Endodermal cell (in vitro differentiated cells): ENCODE results near the gene RNF41. TPM values are rescaled to one million over a fixed set of nuclear protein-coding genes. Genes with fewer than 3 reads are reported as not detected.

Source experiments
- DNase-seq: peaks from one replicate; pipeline ENCODE4 v3.0.0-alpha.2; 2017
- H3K27ac ChIP-seq: 2 replicates; pipeline ENCODE4 v1.5.1; 2013; ENCODE audit warnings: mild to moderate bottlenecking, low read depth, low read length, moderate library complexity
- H3K27me3 ChIP-seq: 2 replicates; pipeline ENCODE4 v1.6.1; 2013; ENCODE audit warnings: mild to moderate bottlenecking, low read length, moderate library complexity; ENCODE audit not compliant: insufficient read depth, control insufficient read depth, poor library complexity, severe bottlenecking
- H3K36me3 ChIP-seq: 2 replicates; pipeline ENCODE4 v1.7.0; 2013; ENCODE audit warnings: mild to moderate bottlenecking, low read length, moderate library complexity; ENCODE audit not compliant: control insufficient read depth, insufficient read depth
- H3K4me1 ChIP-seq: one replicate; pipeline ENCODE4 v1.7.0; 2013; ENCODE audit warnings: low read length; ENCODE audit not compliant: control insufficient read depth, insufficient read depth
- H3K4me3 ChIP-seq: 2 replicates; pipeline ENCODE4 v1.5.1; 2013; ENCODE audit warnings: mild to moderate bottlenecking, low read length, moderate library complexity
- H3K9ac ChIP-seq: 2 replicates; pipeline ENCODE4 v1.6.1; 2013; ENCODE audit warnings: mild to moderate bottlenecking, low read length, moderate library complexity; ENCODE audit not compliant: poor library complexity, severe bottlenecking; ENCODE audit errors: extremely low read depth
- H3K9me3 ChIP-seq: 2 replicates; pipeline ENCODE4 v1.6.1; 2013; ENCODE audit warnings: mild to moderate bottlenecking, low read length, moderate library complexity; ENCODE audit not compliant: control insufficient read depth
- H3K27ac Mint-ChIP-seq: 2 replicates; pipeline ENCODE4 v1.8.0; 2020; ENCODE audit warnings: mixed read lengths
- H3K27me3 Mint-ChIP-seq: 2 replicates; pipeline ENCODE4 v1.8.0; 2021; ENCODE audit warnings: mild to moderate bottlenecking, mixed read lengths; ENCODE audit not compliant: insufficient read depth
- H3K36me3 Mint-ChIP-seq: 2 replicates; pipeline ENCODE4 v1.8.0; 2020; ENCODE audit warnings: low read depth, mixed read lengths
- H3K4me1 Mint-ChIP-seq: 2 replicates; pipeline ENCODE4 v1.8.0; 2020; ENCODE audit warnings: mixed read lengths
- H3K4me3 Mint-ChIP-seq: 2 replicates; pipeline ENCODE4 v1.8.0; 2020; ENCODE audit warnings: mild to moderate bottlenecking, moderate library complexity, mixed read lengths
- H3K9me3 Mint-ChIP-seq: 2 replicates; pipeline ENCODE4 v1.8.0; 2020; ENCODE audit warnings: mild to moderate bottlenecking, mixed read lengths
- WGBS, 2 experiments: methylation state at CpG; one replicate each; pipeline versions ENCODE4 v1.1.5 to v1.1.7; 2013; ENCODE audit warnings: missing lambda C conversion rate in 2 of 2, mixed read lengths in 1 of 2; ENCODE audit not compliant: insufficient coverage in 1 of 2, insufficient read length in 1 of 2; 5-methylcytosine and 5-hydroxymethylcytosine counted together
- total RNA-seq, 2 donors: library from RNA; stranded (reverse); fragmentation: NEBNext Ultra II Directional in 1 of 2; extraction: Animal tissue kit (Norgen Biotek cat#: 25700) in 1 of 2; gene quantifications; 2 replicates in 1 of 2; 3 replicates in 1 of 2; pipeline ENCODE4 v1.2.1, GENCODE V29; 2021
- TF ChIP-seq, protein P1 (sequence below): fragments of 200-600 bp; sonication (generic); conservative IDR thresholded peaks from 2 replicates; pipeline ENCODE4 v1.5.0; 2021; ENCODE audit warnings: antibody characterized with exemption, mild to moderate bottlenecking

The RNF41 gene
- total RNA-seq, 2 donors from 2014 or later: 45.8 to 48.9 TPM

DNA sequence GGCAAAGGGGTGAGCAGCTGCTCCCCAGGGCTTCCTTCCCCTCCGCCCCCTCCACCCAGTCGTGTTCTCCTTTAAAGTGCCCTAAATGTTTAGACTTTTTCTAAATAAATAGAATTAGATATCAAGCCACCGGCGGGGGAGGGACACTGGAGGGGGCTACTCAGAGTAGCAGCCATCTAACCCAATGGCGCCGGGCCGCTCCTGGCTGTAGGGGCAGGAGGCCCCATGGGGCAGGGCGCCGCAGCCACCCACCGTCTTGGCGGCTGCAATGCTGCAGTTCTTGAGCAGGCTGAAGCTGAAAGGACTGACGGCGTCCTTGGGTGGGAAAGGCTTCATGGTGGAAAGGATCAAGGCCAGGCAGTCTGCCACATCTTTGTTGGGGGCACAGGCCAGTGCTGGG is 21.3 kb upstream of the RNF41 start:
- peaks cover 70% of the 10 kb centered on the region for H3K36me3 ChIP-seq
- H3K36me3 Mint-ChIP-seq: peaks cover 69% of the 10 kb centered on the region
- WGBS, 2 experiments: 96 to 97% methylated on average over 5 to 11 of the region's 13 CpGs

DNA sequence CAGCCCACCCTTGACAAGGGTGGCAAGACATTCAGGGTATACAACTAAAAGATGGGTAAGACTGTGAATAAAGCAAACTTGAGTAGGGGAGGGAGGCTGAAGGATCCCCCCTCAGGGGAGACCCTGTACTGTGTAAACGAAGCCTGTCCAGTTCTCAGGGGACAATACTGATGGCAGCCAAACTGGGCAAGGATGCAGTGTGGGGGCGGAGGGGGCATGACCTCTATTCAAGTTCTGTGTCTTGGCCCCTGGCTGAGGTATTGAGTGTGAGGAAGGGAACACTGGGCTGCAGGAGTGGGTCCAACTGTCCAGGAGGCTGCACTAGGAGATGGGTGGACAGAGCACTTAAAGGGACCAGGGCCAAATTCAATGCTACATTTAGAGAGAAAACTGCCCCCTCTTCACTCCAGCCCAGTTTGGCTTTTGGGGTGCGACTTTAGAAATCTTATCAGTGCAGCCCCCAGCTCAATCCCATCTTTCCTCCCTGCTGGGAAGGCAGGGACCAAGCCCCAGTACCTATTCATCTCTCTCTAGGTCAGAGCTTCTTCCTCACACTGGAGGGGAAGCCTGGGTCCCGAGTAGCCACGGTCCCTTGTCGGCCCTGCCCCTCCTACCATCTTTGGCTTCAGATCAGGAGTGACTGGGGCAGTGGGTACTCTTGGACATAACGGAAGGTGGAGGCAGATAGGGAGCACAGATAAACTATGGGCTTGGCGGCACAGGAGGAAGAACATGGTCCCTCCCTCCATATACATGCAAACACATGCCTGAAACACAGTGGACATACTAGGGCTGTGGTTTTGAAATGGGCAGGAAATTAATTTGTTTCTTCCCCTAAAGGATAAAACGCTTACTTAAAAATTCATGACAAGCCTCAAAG is 19.9 kb upstream of the RNF41 start:
- H3K27me3 Mint-ChIP-seq: no peaks in the 10 kb centered on the region
- H3K4me3 Mint-ChIP-seq: no peak overlapping the region
- Histone ChIP-seq H3K4me1 (no peaks in the 10 kb centered on the region), H3K36me3 (peaks cover 60% of the 10 kb centered on the region), H3K27me3 (no peaks in the 10 kb centered on the region), H3K27ac (no peak overlapping the region), H3K4me3 (no peak overlapping the region), H3K9ac (no peak overlapping the region), H3K9me3 (no peaks in the 10 kb centered on the region)
- H3K9me3 Mint-ChIP-seq: no peaks in the 10 kb centered on the region
- H3K36me3 Mint-ChIP-seq: peaks cover 62% of the 10 kb centered on the region
- no peak overlapping the region for H3K27ac Mint-ChIP-seq
- DNase-seq: no peak
- H3K4me1 Mint-ChIP-seq: no peaks in the 10 kb centered on the region
- 88 to 98% methylated on average over 5 to 9 of the region's 9 CpGs for WGBS, 2 experiments
- TF ChIP-seq, protein P1, sequence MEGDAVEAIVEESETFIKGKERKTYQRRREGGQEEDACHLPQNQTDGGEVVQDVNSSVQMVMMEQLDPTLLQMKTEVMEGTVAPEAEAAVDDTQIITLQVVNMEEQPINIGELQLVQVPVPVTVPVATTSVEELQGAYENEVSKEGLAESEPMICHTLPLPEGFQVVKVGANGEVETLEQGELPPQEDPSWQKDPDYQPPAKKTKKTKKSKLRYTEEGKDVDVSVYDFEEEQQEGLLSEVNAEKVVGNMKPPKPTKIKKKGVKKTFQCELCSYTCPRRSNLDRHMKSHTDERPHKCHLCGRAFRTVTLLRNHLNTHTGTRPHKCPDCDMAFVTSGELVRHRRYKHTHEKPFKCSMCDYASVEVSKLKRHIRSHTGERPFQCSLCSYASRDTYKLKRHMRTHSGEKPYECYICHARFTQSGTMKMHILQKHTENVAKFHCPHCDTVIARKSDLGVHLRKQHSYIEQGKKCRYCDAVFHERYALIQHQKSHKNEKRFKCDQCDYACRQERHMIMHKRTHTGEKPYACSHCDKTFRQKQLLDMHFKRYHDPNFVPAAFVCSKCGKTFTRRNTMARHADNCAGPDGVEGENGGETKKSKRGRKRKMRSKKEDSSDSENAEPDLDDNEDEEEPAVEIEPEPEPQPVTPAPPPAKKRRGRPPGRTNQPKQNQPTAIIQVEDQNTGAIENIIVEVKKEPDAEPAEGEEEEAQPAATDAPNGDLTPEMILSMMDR: no peak

More for the DNA sequence above, 21.3 kb upstream of the RNF41 start:
- Histone ChIP-seq H3K9ac (no peak overlapping the region), H3K27ac (no peak overlapping the region), H3K4me1 (no peaks in the 10 kb centered on the region), H3K27me3 (no peaks in the 10 kb centered on the region), H3K9me3 (no peaks in the 10 kb centered on the region), H3K4me3 (no peak overlapping the region)
- H3K9me3 Mint-ChIP-seq: no peaks in the 10 kb centered on the region
- H3K4me1 Mint-ChIP-seq: no peaks in the 10 kb centered on the region
- H3K27me3 Mint-ChIP-seq: no peaks in the 10 kb centered on the region
- no peak overlapping the region for H3K4me3 Mint-ChIP-seq
- TF ChIP-seq, protein P1: no peak
- H3K27ac Mint-ChIP-seq: no peak overlapping the region
- no peak for DNase-seq

DNA sequence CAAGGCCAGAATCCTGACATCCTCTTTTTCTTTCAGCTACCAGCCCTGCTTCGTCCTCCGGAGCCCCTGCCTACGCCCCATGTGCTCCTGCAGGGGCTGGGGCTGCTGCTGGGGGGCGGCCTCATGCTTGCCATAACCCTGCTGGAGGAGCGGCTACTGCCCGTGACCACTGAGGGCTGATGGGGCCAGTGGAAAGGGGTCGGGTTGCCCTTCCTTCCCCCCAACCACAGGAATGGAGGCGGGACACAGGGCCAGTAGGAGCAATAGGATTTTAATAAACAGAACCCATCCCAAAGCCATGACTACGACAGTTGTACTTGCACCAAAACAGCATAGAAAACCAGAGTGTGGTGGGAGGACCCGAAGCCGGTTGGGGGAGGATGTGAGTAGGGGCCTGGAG is 15.8 kb upstream of the RNF41 start:
- peaks cover 34% of the 10 kb centered on the region for H3K36me3 Mint-ChIP-seq
- Histone ChIP-seq H3K27ac (no peak overlapping the region), H3K27me3 (no peaks in the 10 kb centered on the region), H3K9me3 (no peaks in the 10 kb centered on the region), H3K9ac (no peak overlapping the region), H3K4me1 (no peaks in the 10 kb centered on the region), H3K36me3 (peaks cover 25% of the 10 kb centered on the region), H3K4me3 (no peak overlapping the region)
- peaks cover 8% of the 10 kb centered on the region for H3K27me3 Mint-ChIP-seq
- H3K4me3 Mint-ChIP-seq: no peak overlapping the region
- peak; percentile 65 for DNase-seq
- no peaks in the 10 kb centered on the region for H3K4me1 Mint-ChIP-seq
- H3K27ac Mint-ChIP-seq: no peak overlapping the region
- 88 to 94% methylated on average over 5 to 11 of the region's 11 CpGs for whole genome bisulfite sequencing, 2 experiments
- TF ChIP-seq, protein P1: no peak
- H3K9me3 Mint-ChIP-seq: no peaks in the 10 kb centered on the region
